Loucy (cell line): ENCODE data around the gene CPZ.

Experiments
- H2AFZ ChIP-seq: fragments of 200-600 bp; sonication (generic); 2 replicates; pipeline ENCODE4 v1.6.0; 2016; ENCODE audit warnings: antibody characterized with exemption, mild to moderate bottlenecking, low read length, moderate library complexity
- H3F3A ChIP-seq: fragments of 200-600 bp; 2 replicates; pipeline ENCODE4 v1.6.0; 2016; ENCODE audit warnings: antibody characterized with exemption, low read depth, mild to moderate bottlenecking
- H3K27me3 ChIP-seq: fragments of 200-600 bp; sonication (generic); 2 replicates; pipeline ENCODE4 v1.6.1; 2014; ENCODE audit warnings: low read length, mild to moderate bottlenecking; ENCODE audit not compliant: insufficient read depth, poor library complexity, severe bottlenecking
- H3K36me3 ChIP-seq: fragments of 200-600 bp; sonication (generic); 2 replicates; pipeline ENCODE4 v1.6.1; 2016; ENCODE audit warnings: low read length; ENCODE audit not compliant: insufficient read depth
- H3K4me1 ChIP-seq: fragments of 200-600 bp; sonication (generic); 2 replicates; pipeline ENCODE4 v1.5.1; 2014; ENCODE audit warnings: low read length, mild to moderate bottlenecking; ENCODE audit not compliant: insufficient read depth, poor library complexity, severe bottlenecking
- H3K4me2 ChIP-seq: fragments of 200-600 bp; sonication (generic); 2 replicates; pipeline ENCODE4 v1.6.0; 2014; ENCODE audit warnings: antibody characterized with exemption, low read length, low read depth, mild to moderate bottlenecking; ENCODE audit not compliant: poor library complexity, severe bottlenecking
- H3K4me3 ChIP-seq: fragments of 200-600 bp; sonication (generic); 2 replicates; pipeline ENCODE4 v1.5.1; 2014; ENCODE audit warnings: low read length, mild to moderate bottlenecking, mixed read lengths; ENCODE audit not compliant: poor library complexity, severe bottlenecking
- H3K79me2 ChIP-seq: fragments of 200-600 bp; sonication (generic); 2 replicates; pipeline ENCODE4 v1.6.1; 2014; ENCODE audit warnings: low read length; ENCODE audit not compliant: insufficient read depth
- H3K9ac ChIP-seq: fragments of 200-600 bp; sonication (generic); 2 replicates; pipeline ENCODE4 v1.6.0; 2014; ENCODE audit warnings: mild to moderate bottlenecking, low read depth, low read length, moderate library complexity; ENCODE audit not compliant: poor library complexity, severe bottlenecking
- H3K9me2 ChIP-seq: fragments of 200-600 bp; sonication (generic); replicated peaks from 2 replicates; pipeline ENCODE4 v1.6.1; 2016; ENCODE audit warnings: low read depth, low read length, mixed read lengths
- H3K9me3 ChIP-seq: fragments of 200-600 bp; sonication (generic); 2 replicates; pipeline ENCODE4 v1.6.1; 2014; ENCODE audit warnings: mild to moderate bottlenecking, antibody characterized with exemption, low read length, low read depth; ENCODE audit not compliant: insufficient read depth
- H4K20me1 ChIP-seq: fragments of 200-600 bp; sonication (generic); 2 replicates; pipeline ENCODE4 v1.6.0; 2014; ENCODE audit warnings: antibody characterized with exemption, low read length, mild to moderate bottlenecking; ENCODE audit not compliant: insufficient read depth, poor library complexity, severe bottlenecking
- CTCF ChIP-seq: fragments of 200-600 bp; sonication (generic); conservative IDR thresholded peaks from 2 replicates; pipeline ENCODE4 v1.5.1; 2014; ENCODE audit warnings: mild to moderate bottlenecking, antibody characterized with exemption, low read length
- EZH2phosphoT487 ChIP-seq: fragments of 200-600 bp; IDR thresholded peaks from 2 replicates; pipeline ENCODE4 v1.6.1; 2018; ENCODE audit warnings: antibody characterized with exemption, mild to moderate bottlenecking, moderate library complexity, borderline replicate concordance

CPZ gene

GRCh38 chr4:8591626-8592365 is 769 bp upstream of the CPZ start:
- TF ChIP-seq EZH2phosphoT487: no peak
- no peak for TF ChIP-seq CTCF
- H3K79me2 ChIP-seq: no peaks in the 10 kb centered on the region
- no peaks in the 10 kb centered on the region for H3K4me1 ChIP-seq
- no peak overlapping the region for H3K9ac ChIP-seq
- no peaks in the 10 kb centered on the region for H3K36me3 ChIP-seq
- H3K9me2 ChIP-seq: no peaks in the 10 kb centered on the region
- H3K27me3 ChIP-seq: no peaks in the 10 kb centered on the region
- no peak overlapping the region for H2AFZ ChIP-seq
- H3F3A ChIP-seq: no peaks in the 10 kb centered on the region
- no peaks in the 10 kb centered on the region for H4K20me1 ChIP-seq
- H3K9me3 ChIP-seq: peaks cover 2% of the 10 kb centered on the region; the same call in 1 of the 2 replicates
- H3K4me3 ChIP-seq: no peak overlapping the region
- no peak overlapping the region for H3K4me2 ChIP-seq

GRCh38 chr4:8593264-8594096 is 915 bp downstream of the CPZ start:
- no peak overlapping the region for H3K4me2 ChIP-seq

More at GRCh38 chr4:8593264-8594096, 915 bp downstream of the CPZ start:
- Histone ChIP-seq H3K36me3 (no peaks in the 10 kb centered on the region), H3K9ac (no peak overlapping the region), H2AFZ (no peak overlapping the region), H3K4me3 (no peak overlapping the region), H3K9me2 (no peaks in the 10 kb centered on the region), H3F3A (no peaks in the 10 kb centered on the region), H3K4me1 (no peaks in the 10 kb centered on the region), H3K79me2 (no peaks in the 10 kb centered on the region), H4K20me1 (no peaks in the 10 kb centered on the region), H3K27me3 (no peaks in the 10 kb centered on the region), H3K9me3 (peaks cover 2% of the 10 kb centered on the region; the same call in 1 of the 2 replicates)
- TF ChIP-seq EZH2phosphoT487 (no peak), CTCF (no peak)
